Measurements from ENCODE around the gene INTS14. TPM values are rescaled to one million over a fixed set of nuclear protein-coding genes. Genes with fewer than 3 reads are reported as not detected.

INTS14 gene
- total and polyA plus RNA-seq, 9 donors, result 25.5 to 41.7 (median 28.1) TPM

DNA sequence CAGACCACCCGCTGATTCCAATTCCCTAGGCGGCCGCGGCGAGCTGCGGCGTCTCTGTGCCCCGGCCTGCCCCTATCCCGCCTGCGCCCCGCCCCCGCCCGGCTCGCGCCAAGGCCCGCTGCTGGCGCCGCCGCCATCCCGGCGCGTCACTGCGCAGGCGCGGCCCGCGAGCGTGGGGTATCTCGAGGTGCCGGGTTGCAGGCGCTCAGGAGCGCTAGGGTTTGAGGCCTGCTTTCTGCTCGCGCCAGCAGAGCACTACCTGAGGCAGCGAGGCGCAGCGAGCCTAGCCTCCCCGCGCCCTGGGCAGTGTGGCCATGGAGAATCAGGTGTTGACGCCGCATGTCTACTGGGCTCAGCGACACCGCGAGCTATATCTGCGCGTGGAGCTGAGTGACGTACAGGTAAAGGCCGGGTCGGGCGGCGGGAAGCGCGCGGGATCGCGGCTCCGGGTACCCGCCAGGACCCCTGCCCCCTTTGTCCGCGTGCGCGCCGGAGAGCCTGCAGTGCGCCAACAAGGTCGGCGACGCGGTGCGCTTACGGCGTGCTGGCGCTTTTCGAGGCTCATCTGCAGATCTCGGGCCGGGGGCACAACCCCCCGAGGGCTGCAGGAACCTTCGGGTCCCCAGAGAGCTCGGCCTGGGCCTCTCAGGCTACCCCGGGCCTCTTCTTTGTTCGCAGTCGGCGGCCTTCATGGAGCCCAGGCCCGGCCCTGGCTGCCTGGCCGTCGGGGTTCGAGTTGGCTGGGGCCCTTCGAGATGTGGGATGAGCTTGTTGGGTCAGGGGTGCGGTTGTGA lies 80.4 kb downstream of the INTS14 start, which contains the start of gene HACD3:
Gene HACD3 (plus strand): TSS at position 146 of the 794 bp plus-strand sequence. CDS start 169 bp downstream, at position 315.
- Histone ChIP-seq H3K9me3 (no peaks in the 10 kb centered on the region), H3K36me3 (no peaks in the 10 kb centered on the region), H3K27ac (peak within 1 kb of the TSS; percentile 43 to 70), H3K4me1 (ENCODE audit: insufficient read depth) (peaks cover 3% of the 10 kb centered on the region), H3K27me3 (no peaks in the 10 kb centered on the region), H3K4me3 (peak within 1 kb of the TSS; percentile 88)
- WGBS, 3 donors, result 0 to 1% (median 0%) methylated on average over 59 to 88 of the region's 88 CpGs
- TF ChIP-seq EP300 (IDR thresholded peaks at IDR 0.05), result no peak
- TF ChIP-seq, protein P1, sequence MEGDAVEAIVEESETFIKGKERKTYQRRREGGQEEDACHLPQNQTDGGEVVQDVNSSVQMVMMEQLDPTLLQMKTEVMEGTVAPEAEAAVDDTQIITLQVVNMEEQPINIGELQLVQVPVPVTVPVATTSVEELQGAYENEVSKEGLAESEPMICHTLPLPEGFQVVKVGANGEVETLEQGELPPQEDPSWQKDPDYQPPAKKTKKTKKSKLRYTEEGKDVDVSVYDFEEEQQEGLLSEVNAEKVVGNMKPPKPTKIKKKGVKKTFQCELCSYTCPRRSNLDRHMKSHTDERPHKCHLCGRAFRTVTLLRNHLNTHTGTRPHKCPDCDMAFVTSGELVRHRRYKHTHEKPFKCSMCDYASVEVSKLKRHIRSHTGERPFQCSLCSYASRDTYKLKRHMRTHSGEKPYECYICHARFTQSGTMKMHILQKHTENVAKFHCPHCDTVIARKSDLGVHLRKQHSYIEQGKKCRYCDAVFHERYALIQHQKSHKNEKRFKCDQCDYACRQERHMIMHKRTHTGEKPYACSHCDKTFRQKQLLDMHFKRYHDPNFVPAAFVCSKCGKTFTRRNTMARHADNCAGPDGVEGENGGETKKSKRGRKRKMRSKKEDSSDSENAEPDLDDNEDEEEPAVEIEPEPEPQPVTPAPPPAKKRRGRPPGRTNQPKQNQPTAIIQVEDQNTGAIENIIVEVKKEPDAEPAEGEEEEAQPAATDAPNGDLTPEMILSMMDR (IDR thresholded peaks at IDR 0.05), result no peak
- TF ChIP-seq POLR2A (IDR thresholded peaks at IDR 0.05), result peak; percentile 46
- intact Hi-C loops (cut with DNase I), result no loop called here
- DNase-seq, result peak; percentile 85 to 93 (median 92)

DNA sequence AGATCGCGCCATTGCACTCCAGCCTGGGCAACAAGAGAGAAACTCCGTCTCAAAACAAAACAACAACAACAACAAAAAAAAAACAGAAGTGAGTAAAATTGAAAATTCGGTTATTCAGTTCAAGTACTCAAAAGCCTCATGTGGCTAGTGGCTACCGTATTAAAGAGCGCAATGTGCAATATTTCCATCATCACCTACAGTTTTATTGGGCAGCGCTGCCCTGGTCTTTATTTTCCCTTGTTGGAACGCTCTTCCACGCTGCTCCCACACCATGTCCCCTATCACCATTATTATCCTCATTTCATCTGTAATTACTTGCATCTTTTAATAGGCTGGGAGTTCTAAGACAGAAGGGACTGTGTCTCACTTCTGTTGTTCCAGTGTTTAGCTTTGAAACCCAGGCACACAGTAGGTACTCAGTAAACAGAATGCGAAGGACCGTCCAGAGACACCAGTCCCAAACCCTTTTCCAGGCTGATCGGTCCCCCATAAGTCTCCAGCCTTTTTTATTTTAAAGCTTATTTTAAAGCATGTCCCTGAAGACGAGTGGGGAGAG lies 81.1 kb downstream of the INTS14 start:
- Histone ChIP-seq H3K27me3 (no peaks in the 10 kb centered on the region), H3K9me3 (no peaks in the 10 kb centered on the region), H3K4me3 (peak overlapping the region; percentile 88), H3K27ac (peak overlapping the region; percentile 43 to 70), H3K36me3 (no peaks in the 10 kb centered on the region), H3K4me1 (ENCODE audit: insufficient read depth) (peaks cover 3% of the 10 kb centered on the region)
- WGBS, 3 donors, result 29 to 37% (median 36%) methylated on average over 13 of the region's 13 CpGs
- DNase-seq, result no peak
- TF ChIP-seq EP300 (IDR thresholded peaks at IDR 0.05) (no peak), POLR2A (IDR thresholded peaks at IDR 0.05) (no peak)
- TF ChIP-seq, protein P1 (IDR thresholded peaks at IDR 0.05), result no peak
- intact Hi-C loops (cut with DNase I), result no loop called here

Small RNAs within 50 kb of the gene (small RNA-seq; reads per million reads assigned to genes)
- not detected for gene RNU6-19P

Other genes with a start within 250 kb of the INTS14 start
- 1 to 10 TPM in 4 of 7 donors, under 1 TPM in 3; 0.11 to 1.8 (median 1.2) TPM for gene IGDCC3, start 233.1 kb downstream of the INTS14 start, total RNA-seq
- under 1 TPM; 0.47 to 0.48 TPM for gene IGDCC3, start 233.1 kb downstream of the INTS14 start, polyA plus RNA-seq
- gene IGDCC4, start 188.2 kb downstream of the INTS14 start, total RNA-seq, result 10 to 100 TPM in 5 of 7 donors, 1 to 10 TPM in 2; 5.4 to 40.4 (median 17.1) TPM
- gene IGDCC4, start 188.2 kb downstream of the INTS14 start, polyA plus RNA-seq, result 10 to 100 TPM; 10.8 to 12.8 TPM
- 10 to 100 TPM; 31.1 to 36.5 (median 34.1) TPM for gene DPP8, start 93.4 kb downstream of the INTS14 start, total RNA-seq
- gene DPP8, start 93.4 kb downstream of the INTS14 start, polyA plus RNA-seq, result 10 to 100 TPM; 13.7 to 14.9 TPM
- 10 to 100 TPM; 51.6 to 70.3 (median 58.0) TPM for gene HACD3, start 80.7 kb downstream of the INTS14 start, total RNA-seq
- 10 to 100 TPM; 39.2 to 96.6 TPM for gene HACD3, start 80.7 kb downstream of the INTS14 start, polyA plus RNA-seq
- gene SLC24A1, start 10.8 kb upstream of the INTS14 start, total RNA-seq, result 10 to 100 TPM in 4 of 7 donors, 1 to 10 TPM in 3; 4.5 to 17.4 (median 11.3) TPM
- 10 to 100 TPM in 1 of 2 donors, 1 to 10 TPM in 1; 9.1 to 12.4 TPM for gene SLC24A1, start 10.8 kb upstream of the INTS14 start, polyA plus RNA-seq
- 10 to 100 TPM; 40.0 to 63.9 (median 53.5) TPM for gene DENND4A, start 181.2 kb upstream of the INTS14 start, total RNA-seq
- gene DENND4A, start 181.2 kb upstream of the INTS14 start, polyA plus RNA-seq, result 10 to 100 TPM; 10.2 to 15.5 TPM